HepG2 (cell line): Measurements from ENCODE around the gene BMP6. TPM values are rescaled to one million over a fixed set of nuclear protein-coding genes. Genes with fewer than 3 reads are reported as not detected.

ENCODE experiments used
- ETV6 ChIP-seq: sonication (generic); formaldehyde crosslinking; conservative IDR thresholded peaks from 2 replicates; pipeline ENCODE4 v1.4.0; 2020; ENCODE audit warnings: missing genetic modification reagents
- JUNB ChIP-seq: sonication (generic); formaldehyde crosslinking; IDR thresholded peaks from 2 replicates; pipeline ENCODE4 v1.8.0; 2022; ENCODE audit warnings: missing genetic modification reagents, mild to moderate bottlenecking, borderline replicate concordance
- KDM5B ChIP-seq: sonication (generic); formaldehyde crosslinking; IDR thresholded peaks from 2 replicates; pipeline ENCODE4 v1.4.0; 2020; ENCODE audit warnings: missing genetic modification reagents, mild to moderate bottlenecking, borderline replicate concordance
- KLF9 ChIP-seq: IDR thresholded peaks from 2 replicates; pipeline ENCODE4 v1.6.1; 2016; ENCODE audit warnings: low read depth
- MLXIP ChIP-seq: sonication (generic); formaldehyde crosslinking; IDR thresholded peaks from 2 replicates; pipeline ENCODE4 v1.9.0; 2021; ENCODE audit warnings: missing genetic modification reagents, borderline replicate concordance
- MYNN ChIP-seq: sonication (generic); formaldehyde crosslinking; IDR thresholded peaks from 2 replicates; pipeline ENCODE4 v1.4.0; 2020; ENCODE audit warnings: mild to moderate bottlenecking, low read depth, missing genetic modification reagents
- NCOA1 ChIP-seq: sonication (generic); formaldehyde crosslinking; IDR thresholded peaks from 2 replicates; pipeline ENCODE4 v1.9.0; 2021; ENCODE audit warnings: missing genetic modification reagents
- NFYC ChIP-seq: IDR thresholded peaks from 2 replicates; pipeline ENCODE4 v1.6.1; 2016; ENCODE audit warnings: missing genetic modification reagents, missing compliant biosample characterization
- NRL ChIP-seq: sonication (generic); formaldehyde crosslinking; IDR thresholded peaks from 2 replicates; pipeline ENCODE4 v1.5.0; 2020; ENCODE audit warnings: missing genetic modification reagents, mild to moderate bottlenecking, moderate library complexity, borderline replicate concordance
- RORA ChIP-seq: sonication (generic); formaldehyde crosslinking; IDR thresholded peaks from 2 replicates; pipeline ENCODE4 v1.5.0; 2020; ENCODE audit warnings: mild to moderate bottlenecking, missing genetic modification reagents, moderate library complexity
- SMARCE1 ChIP-seq: fragments of 450-650 bp; IDR thresholded peaks from 2 replicates; pipeline ENCODE4 v1.6.1; 2017; ENCODE audit warnings: borderline replicate concordance
- SP2 ChIP-seq: sonication (generic); formaldehyde crosslinking; IDR thresholded peaks from 2 replicates; pipeline ENCODE4 v1.5.1; 2020; ENCODE audit warnings: mild to moderate bottlenecking, missing genetic modification reagents
- ZC3H4 ChIP-seq: sonication (generic); formaldehyde crosslinking; IDR thresholded peaks from 2 replicates; pipeline ENCODE4 v1.4.0; 2020; ENCODE audit warnings: missing genetic modification reagents, borderline replicate concordance
- ZFX ChIP-seq: sonication (generic); formaldehyde crosslinking; IDR thresholded peaks from 2 replicates; pipeline ENCODE4 v1.4.0; 2020; ENCODE audit warnings: mild to moderate bottlenecking, low read depth, missing genetic modification reagents, moderate library complexity
- ZMYM2 ChIP-seq: sonication (generic); formaldehyde crosslinking; IDR thresholded peaks from 2 replicates; pipeline ENCODE4 v1.8.0; 2022; ENCODE audit warnings: mild to moderate bottlenecking, missing genetic modification reagents
- ZNF20 ChIP-seq: sonication (generic); formaldehyde crosslinking; IDR thresholded peaks from 2 replicates; pipeline ENCODE4 v1.4.0; 2020; ENCODE audit warnings: mild to moderate bottlenecking, moderate library complexity, missing genetic modification reagents
- ZNF205 ChIP-seq: IDR thresholded peaks from 2 replicates; pipeline ENCODE4 v1.6.1; 2018; ENCODE audit warnings: missing biosample characterization, missing genetic modification reagents
- ZNF720 ChIP-seq: sonication (generic); formaldehyde crosslinking; IDR thresholded peaks from 2 replicates; pipeline ENCODE4 v1.4.0; 2020; ENCODE audit warnings: missing genetic modification reagents
- ZNF737 ChIP-seq: sonication (generic); formaldehyde crosslinking; IDR thresholded peaks from 2 replicates; pipeline ENCODE4 v1.5.0; 2020; ENCODE audit warnings: missing genetic modification reagents, mild to moderate bottlenecking, borderline replicate concordance
- polyA plus RNA-seq, 8 experiments: library from polyadenylated mRNA; depleted of rRNA in 3 of 8; stranded (reverse) in 7 of 8; unstranded in 1 of 8; fragments of >200 nt; fragmentation: Illumina TruSeq in 4 of 8; extraction: Trizol in 4 of 8; gene quantifications; 2 replicates each; pipeline versions ENCODE4 v1.2.1 to v1.2.3, GENCODE V29; 2011 to 2016; ENCODE audit warnings: low read depth in 4 of 8, missing spikeins in 1 of 8, mixed read lengths in 1 of 8; ENCODE audit not compliant: insufficient read depth in 1 of 8
- total RNA-seq, 5 experiments: library from RNA; depleted of rRNA; stranded (reverse); fragments of >200 nt; fragmentation: Illumina TruSeq; extraction: Trizol; gene quantifications; 2 replicates each; pipeline ENCODE4 v1.2.3, GENCODE V29; 2016; ENCODE audit warnings: low read depth in 1 of 5
- TF ChIP-seq, protein P1 (sequence below): sonication (generic); formaldehyde crosslinking; conservative IDR thresholded peaks from 2 replicates; pipeline ENCODE4 v1.4.0; 2020; ENCODE audit warnings: mild to moderate bottlenecking, missing genetic modification reagents, moderate library complexity
- TF ChIP-seq, protein P2 (sequence below): IDR thresholded peaks from 2 replicates; pipeline ENCODE4 v1.6.1; 2012; ENCODE audit warnings: low read length, improper control_type of control experiment

The BMP6 gene
- total and polyA plus RNA-seq, 2 of the 13 experiments (the other 11 are each of a cell fraction or from before 2014, with no cell fraction given): 0.09 to 0.18 TPM

DNA sequence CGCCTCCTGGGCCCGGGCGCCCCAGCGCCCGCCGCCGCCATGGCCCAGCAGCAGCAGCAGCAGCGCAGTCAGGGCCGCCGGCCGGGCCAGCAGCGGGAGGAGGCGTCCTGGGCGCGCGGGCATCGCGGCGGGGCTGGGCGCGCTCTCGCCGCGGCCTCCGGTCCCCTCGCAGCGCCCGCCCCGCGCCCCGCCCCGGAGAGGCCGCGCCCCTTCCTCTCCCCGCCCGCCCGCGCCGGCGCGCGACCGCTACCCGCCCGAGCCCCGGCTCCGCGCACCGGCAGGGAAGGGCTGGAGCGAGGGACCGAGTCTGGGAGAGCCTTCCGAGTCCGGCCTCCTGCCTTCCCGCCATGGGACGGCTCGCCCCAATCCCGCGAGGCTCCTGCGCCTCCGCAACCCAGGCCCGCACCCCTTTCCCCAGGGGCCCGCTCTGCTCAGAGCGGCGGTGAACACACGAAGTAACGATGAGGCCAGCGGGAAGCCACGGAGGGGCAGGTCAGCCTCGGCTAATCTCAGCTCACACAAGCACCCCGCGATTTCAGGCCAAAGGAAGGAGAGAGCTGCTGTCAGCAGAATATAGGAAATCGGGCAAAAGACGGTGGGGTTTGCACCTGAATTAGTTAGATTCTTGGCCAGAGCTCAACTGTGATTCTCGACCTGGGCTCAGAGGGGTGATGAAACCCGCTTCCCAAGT, 184.9 kb downstream of the BMP6 start, which contains the start of gene TXNDC5 (continued):
- TF ChIP-seq MYNN (CRISPR knock-in tag) (no peak), ZNF205 (no peak), KDM5B (peak; percentile 36; the same call in 1 of the 2 replicates), ZFX (CRISPR knock-in tag) (peak; percentile 84), JUNB (CRISPR knock-in tag) (no peak), ZC3H4 (CRISPR knock-in tag) (no peak), ZNF20 (no peak), NCOA1 (CRISPR knock-in tag) (no peak), MLXIP (CRISPR knock-in tag) (no peak), ZNF720 (no peak), KLF9 (CRISPR knock-in tag) (no peak), SMARCE1 (no peak), SP2 (no peak; the same call in 1 of the 2 replicates), ZNF737 (CRISPR knock-in tag) (no peak), RORA (CRISPR knock-in tag) (no peak), ETV6 (CRISPR knock-in tag) (peak; percentile 62; the same call in 1 of the 2 replicates), NRL (peak; percentile 74; the same call in 1 of the 2 replicates), ZMYM2 (CRISPR knock-in tag) (no peak), NFYC (CRISPR knock-in tag) (0 out of 2 replicates have a peak, but pooled peaks have one; percentile 14)
- TF ChIP-seq, protein P1, sequence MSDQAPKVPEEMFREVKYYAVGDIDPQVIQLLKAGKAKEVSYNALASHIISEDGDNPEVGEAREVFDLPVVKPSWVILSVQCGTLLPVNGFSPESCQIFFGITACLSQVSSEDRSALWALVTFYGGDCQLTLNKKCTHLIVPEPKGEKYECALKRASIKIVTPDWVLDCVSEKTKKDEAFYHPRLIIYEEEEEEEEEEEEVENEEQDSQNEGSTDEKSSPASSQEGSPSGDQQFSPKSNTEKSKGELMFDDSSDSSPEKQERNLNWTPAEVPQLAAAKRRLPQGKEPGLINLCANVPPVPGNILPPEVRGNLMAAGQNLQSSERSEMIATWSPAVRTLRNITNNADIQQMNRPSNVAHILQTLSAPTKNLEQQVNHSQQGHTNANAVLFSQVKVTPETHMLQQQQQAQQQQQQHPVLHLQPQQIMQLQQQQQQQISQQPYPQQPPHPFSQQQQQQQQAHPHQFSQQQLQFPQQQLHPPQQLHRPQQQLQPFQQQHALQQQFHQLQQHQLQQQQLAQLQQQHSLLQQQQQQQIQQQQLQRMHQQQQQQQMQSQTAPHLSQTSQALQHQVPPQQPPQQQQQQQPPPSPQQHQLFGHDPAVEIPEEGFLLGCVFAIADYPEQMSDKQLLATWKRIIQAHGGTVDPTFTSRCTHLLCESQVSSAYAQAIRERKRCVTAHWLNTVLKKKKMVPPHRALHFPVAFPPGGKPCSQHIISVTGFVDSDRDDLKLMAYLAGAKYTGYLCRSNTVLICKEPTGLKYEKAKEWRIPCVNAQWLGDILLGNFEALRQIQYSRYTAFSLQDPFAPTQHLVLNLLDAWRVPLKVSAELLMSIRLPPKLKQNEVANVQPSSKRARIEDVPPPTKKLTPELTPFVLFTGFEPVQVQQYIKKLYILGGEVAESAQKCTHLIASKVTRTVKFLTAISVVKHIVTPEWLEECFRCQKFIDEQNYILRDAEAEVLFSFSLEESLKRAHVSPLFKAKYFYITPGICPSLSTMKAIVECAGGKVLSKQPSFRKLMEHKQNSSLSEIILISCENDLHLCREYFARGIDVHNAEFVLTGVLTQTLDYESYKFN: no peak
- TF ChIP-seq, protein P2, sequence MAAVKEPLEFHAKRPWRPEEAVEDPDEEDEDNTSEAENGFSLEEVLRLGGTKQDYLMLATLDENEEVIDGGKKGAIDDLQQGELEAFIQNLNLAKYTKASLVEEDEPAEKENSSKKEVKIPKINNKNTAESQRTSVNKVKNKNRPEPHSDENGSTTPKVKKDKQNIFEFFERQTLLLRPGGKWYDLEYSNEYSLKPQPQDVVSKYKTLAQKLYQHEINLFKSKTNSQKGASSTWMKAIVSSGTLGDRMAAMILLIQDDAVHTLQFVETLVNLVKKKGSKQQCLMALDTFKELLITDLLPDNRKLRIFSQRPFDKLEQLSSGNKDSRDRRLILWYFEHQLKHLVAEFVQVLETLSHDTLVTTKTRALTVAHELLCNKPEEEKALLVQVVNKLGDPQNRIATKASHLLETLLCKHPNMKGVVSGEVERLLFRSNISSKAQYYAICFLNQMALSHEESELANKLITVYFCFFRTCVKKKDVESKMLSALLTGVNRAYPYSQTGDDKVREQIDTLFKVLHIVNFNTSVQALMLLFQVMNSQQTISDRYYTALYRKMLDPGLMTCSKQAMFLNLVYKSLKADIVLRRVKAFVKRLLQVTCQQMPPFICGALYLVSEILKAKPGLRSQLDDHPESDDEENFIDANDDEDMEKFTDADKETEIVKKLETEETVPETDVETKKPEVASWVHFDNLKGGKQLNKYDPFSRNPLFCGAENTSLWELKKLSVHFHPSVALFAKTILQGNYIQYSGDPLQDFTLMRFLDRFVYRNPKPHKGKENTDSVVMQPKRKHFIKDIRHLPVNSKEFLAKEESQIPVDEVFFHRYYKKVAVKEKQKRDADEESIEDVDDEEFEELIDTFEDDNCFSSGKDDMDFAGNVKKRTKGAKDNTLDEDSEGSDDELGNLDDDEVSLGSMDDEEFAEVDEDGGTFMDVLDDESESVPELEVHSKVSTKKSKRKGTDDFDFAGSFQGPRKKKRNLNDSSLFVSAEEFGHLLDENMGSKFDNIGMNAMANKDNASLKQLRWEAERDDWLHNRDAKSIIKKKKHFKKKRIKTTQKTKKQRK: no peak
